ENCODE results near the gene GJD3.

GJD3 gene

GRCh38 chr17:40341808-40342503 lies 22.6 kb downstream of the GJD3 start:
- no peak for DNase-seq (ENCODE audit: extremely low read depth in 1 of 2, low read depth in 1 of 2)

- peak; percentile 75 to 84 for DNase-seq (ENCODE audit: extremely low read depth in 1 of 2, low read depth in 1 of 2)
Measured at GRCh38 chr17:40340880-40341807, 23.4 kb downstream of the GJD3 start.

DNA sequence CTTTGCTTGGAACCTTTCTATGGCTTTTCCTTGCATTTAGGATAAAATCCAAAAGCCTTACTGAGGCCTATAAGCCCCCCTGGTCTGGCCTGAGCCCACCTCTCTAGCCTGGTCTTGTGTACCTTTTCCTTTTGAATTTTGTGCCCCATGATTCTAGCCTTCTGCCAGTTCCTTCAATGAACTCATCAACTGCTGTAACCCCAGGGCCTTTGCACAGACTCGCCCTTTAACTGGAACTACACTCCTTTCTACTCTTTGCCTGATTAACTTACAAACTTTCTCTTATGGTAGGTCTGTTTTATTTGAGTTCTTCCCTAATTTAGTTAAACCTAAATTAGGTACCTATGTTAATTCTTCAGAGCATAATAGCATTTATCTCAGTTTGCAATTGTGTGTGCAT lies 24.2 kb downstream of the GJD3 start:
- DNase-seq (ENCODE audit: extremely low read depth in 1 of 2, low read depth in 1 of 2) = no peak

DNA sequence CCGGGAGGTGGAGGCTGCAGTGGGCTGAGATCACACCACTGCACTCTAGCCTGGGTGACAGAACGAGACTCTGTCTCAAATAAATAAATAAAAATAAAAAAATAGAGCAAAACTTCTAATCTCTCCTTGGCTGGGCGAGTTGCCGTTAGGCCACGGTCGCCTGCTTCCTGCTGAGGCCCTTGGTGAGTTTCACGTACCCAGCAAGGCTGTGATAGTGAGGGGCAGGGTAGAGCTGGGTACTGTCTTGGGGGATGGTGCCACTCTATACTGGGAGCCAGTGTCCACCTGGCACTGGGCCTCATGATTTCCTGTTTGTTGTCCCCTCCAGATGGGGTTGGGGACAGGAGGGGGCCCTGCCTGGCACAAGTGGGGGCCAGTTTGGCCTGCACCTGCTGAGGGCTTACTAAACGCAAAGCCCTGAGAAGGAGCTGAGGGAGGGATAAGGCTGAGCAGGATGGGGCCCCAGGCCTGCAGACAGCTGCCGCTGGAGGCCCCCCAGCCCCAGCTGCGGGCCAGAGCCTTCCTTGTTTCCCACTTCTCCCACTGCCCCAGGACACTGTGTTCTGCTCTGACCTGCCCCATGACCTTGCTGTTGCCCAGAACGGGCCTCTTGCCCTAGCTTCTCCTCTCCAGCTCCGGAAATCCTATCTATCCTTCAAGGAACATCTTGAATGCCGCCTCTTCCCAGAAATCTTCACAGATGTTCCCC lies 25.4 kb downstream of the GJD3 start:
- DNase-seq (ENCODE audit: extremely low read depth in 1 of 2, low read depth in 1 of 2) = no peak

- no peak for DNase-seq (ENCODE audit: extremely low read depth in 1 of 2, low read depth in 1 of 2)
Measured at GRCh38 chr17:40338058-40338457, 26.5 kb downstream of the GJD3 start.

DNA sequence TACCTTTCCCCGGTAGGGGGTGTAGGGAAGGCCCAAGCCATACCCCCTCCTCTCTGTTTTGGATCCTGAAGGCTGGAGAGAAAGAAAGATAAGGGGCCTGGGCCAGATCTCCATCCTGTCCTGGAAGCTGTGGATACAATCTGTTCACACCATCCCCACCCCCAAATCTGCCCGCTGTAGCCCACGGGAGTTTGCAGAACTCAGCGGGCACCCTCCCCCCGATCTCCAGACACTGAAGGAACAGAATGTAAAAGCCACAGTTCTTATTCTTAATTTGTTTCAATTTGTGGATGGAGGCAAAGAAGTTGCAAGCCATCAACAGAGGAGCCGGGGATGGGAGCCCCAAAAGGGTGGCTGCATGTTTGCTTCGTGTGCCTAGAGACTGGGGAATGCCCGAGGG lies 27.2 kb downstream of the GJD3 start:
- DNase-seq (ENCODE audit: extremely low read depth in 1 of 2, low read depth in 1 of 2) = no peak

DNA sequence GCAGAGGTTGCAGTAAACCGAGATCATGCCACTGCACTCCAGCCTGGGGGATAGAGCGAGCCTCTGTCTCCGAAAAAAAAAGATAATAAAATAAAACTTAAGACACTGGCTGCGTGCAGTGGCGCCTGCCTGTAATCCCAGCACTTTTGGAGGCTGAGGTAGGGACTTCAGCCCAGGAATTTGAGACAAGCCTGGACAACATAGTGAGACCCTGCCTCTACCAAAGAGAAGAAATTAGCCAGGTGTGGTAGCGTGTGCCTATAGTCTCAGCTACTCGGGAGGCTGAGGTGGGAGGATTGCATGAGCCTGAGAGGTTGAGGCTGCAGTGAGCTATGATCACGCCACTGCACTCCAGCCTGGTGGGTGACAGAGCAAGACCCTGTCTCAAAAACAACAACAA lies 28.9 kb downstream of the GJD3 start:
- no peak for DNase-seq (ENCODE audit: extremely low read depth in 1 of 2, low read depth in 1 of 2)

DNA sequence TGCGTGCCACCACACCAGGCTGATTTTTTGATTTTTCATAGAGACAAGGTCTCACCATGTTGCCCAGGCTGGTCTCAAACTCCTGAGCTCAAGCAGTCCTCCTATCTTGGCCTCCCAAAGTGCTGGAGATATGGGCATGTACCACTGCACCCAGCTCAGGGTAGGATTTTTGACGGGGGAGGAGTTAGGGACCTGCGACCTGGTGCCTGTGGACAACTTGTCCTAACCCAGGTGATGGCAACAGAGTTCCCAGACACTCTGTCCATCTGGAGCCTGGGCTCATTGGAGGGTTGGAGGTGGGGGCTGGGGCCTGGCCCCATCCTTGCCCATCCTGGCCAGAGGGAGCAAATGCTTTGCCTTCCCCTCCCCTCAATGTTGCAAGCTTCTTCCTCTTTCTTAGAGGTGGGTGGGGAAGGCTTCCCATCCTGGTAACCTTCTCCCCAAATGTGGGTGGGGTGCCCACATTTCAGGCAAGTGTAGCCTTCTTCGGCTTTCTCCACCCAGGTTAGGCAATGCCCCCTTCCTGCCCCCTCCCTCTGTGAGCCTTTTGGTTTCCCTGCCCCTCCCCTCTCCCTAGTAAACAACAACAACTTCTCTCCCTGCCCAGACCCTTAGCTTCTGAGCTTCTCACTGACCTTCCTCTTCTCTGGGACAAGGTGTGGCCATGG lies 30.6 kb downstream of the GJD3 start:
- no peak for DNase-seq (ENCODE audit: extremely low read depth in 1 of 2, low read depth in 1 of 2)

GRCh38 chr17:40331743-40332641 lies 32.5 kb downstream of the GJD3 start:
- DNase-seq (ENCODE audit: extremely low read depth in 1 of 2, low read depth in 1 of 2) = no peak

- DNase-seq (ENCODE audit: extremely low read depth in 1 of 2, low read depth in 1 of 2) = no peak
Measured at GRCh38 chr17:40330850-40331470, 33.6 kb downstream of the GJD3 start.

GRCh38 chr17:40329839-40330794 lies 34.4 kb downstream of the GJD3 start:
- no peak for DNase-seq (ENCODE audit: extremely low read depth in 1 of 2, low read depth in 1 of 2)

GRCh38 chr17:40328386-40328766 lies 36.2 kb downstream of the GJD3 start:
- no peak for DNase-seq (ENCODE audit: extremely low read depth in 1 of 2, low read depth in 1 of 2)

DNA sequence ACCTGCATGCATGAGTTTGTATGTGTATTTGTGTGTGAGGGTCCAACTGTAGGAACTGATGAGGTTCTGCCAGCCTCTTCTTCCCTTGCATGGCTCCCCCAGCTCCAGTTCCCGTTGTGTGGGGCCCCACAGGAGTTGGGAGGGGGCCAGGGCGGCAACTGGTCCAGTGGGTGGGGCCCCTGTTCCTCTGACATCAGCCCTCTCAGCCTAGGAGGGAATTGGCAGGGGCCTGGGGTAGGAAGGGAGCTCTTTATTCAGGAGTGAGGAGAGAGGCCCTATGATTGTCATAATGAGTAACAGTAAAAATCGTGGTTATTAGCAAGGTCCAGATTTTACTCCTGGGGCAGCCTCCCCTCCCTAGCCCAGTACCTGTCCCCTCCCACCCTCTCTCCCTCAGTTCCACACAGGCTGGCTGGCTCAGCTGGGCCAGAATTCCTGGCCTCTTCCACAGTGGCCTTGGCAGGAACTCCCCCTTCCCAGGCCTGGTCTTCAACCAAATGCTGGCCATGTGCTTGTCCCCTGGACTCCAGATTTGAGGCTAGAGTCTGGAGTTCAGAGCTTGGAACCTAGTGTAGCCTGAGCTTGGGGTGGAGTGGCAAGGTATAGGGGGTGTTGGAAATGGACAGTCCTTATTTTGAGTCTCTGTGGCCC lies 36.7 kb downstream of the GJD3 start:
- DNase-seq (ENCODE audit: extremely low read depth in 1 of 2, low read depth in 1 of 2) = no peak

GRCh38 chr17:40327244-40327729 lies 37.2 kb downstream of the GJD3 start:
- no peak for DNase-seq (ENCODE audit: extremely low read depth in 1 of 2, low read depth in 1 of 2)

- DNase-seq (ENCODE audit: extremely low read depth in 1 of 2, low read depth in 1 of 2) = no peak
Measured at GRCh38 chr17:40326832-40327199, 37.7 kb downstream of the GJD3 start.

- no peak for DNase-seq (ENCODE audit: extremely low read depth in 1 of 2, low read depth in 1 of 2)
Measured at GRCh38 chr17:40326014-40326831, 38.3 kb downstream of the GJD3 start.
